D341Med (cell line): ENCODE measurements around the gene STOML2.

Experiments used
- DNase-seq: peaks from one replicate; pipeline ENCODE4 v3.0.0; 2012; ENCODE audit warnings: low spot score

STOML2 gene

DNA sequence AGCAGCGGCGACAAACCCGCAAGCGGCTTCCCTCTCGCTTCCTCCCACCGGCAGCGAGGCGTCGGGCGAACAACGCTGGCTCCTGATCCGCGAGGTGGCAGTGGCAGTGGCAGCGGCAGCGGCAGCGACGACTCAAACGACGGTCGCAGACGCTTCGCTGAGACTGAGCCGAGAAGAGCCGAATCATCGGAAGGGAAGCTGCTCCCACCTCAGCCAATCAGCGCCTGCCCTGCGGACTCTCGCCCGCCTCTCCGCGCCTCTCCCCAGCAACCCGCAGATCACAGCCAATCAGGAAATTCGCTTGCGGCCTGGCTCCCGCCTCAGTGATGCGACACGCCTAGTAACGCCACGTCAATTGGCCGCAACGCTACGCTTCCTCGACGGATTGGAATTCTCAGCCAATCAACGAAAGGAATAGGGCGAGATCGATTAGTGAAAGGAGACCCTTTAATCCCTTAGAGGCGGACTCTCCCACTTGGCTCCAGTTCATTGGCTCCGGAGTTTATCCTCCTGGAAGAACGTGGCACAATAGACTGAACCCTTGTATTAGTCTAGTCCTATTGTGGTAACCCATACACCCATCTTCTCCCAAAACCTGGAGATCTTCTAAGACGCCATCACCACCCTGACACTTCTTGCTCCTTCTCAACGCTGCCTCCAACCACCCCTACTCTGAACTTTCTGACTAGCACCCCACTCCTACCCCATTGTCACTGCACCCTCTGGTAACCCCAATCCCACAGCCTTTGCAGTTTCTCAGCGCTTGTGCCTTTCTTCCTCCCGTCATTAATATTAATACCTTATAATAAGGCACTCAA lies 30.3 kb downstream of the STOML2 start, which contains the start of gene VCP:
Gene VCP (minus strand): TSS at position 165 of the 818 bp plus-strand sequence. CDS start 272 bp downstream, outside the sequence.
- peak; percentile 96 for DNase-seq

DNA sequence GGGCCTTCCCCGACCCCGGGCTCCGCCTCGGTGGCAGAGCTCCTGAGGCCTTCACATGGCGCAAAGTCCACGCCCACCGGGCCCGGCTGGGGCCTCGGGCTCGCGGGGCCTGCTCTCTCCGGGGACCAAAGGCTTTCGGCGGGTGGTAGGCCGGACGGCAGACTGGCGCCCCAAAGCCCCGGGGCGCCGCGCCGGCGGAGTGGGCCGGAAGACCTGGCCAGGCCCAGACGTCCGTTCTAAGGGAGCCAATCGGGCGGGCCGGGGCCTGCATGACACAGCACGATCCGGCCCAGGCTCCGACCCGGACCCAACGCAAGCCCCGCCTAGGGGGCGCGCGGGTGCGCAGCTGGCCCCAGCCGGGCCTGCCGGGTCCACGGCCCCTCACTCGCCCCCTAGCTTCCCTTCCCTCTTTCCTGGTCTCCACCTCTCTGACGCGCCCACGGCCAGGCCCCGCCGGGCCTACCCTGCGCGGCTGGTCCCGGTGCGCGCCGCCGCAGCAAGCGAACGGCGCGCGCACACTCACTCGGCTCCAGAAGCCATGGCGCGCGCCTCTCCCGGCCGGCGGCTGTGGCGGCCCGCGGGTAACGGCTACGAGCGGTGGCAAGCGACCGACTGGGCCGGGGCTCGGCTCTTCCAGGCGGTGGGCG lies 31.0 kb downstream of the STOML2 start:
- peak; percentile 87 for DNase-seq

DNA sequence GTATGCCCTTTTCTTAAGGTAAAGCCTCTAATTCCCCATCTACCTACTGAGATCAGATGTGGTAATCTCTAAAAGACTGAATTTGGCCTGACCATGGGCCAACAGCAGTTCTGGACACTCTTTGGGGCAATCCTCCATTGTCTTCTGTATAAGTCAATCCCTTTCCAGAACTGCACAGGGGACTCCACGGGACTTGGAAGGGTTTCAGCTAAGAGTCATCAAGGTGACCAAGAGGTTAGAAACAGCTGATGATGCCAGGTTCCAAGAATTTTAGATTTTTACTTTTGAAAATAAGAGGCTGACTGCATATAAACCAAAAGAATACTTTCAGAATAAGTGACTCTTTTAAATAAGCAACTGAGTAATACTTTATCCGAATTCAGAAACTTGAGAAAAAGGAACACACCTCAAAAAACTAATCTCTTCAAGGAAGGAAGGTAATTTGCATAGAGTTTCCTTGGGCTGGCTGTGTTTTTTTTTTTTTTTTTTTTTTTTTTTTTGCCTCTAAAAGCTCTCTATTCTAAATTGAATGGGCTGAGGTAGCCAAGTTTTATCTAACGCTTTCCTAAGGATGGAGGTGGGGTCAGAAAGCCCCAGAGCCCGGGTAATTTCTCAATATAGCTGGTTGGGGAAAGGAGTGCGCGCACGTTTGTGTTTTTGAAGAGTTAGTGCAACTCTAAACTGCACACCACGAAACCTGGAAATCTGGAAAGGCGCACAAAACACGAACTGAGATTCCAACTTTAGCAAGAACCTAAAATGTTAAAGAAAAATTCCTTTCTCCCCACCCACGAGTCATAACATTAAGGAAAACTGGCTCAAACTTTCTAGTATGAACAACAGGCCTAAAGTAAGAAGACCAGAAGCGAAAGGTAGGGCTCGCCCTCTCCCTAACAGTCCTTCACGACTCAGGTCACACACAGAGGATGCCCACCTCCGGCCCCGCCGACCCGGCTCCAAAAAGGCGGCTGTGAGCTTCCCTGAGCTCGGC lies 31.8 kb downstream of the STOML2 start:
- DNase-seq, result no peak

DNA sequence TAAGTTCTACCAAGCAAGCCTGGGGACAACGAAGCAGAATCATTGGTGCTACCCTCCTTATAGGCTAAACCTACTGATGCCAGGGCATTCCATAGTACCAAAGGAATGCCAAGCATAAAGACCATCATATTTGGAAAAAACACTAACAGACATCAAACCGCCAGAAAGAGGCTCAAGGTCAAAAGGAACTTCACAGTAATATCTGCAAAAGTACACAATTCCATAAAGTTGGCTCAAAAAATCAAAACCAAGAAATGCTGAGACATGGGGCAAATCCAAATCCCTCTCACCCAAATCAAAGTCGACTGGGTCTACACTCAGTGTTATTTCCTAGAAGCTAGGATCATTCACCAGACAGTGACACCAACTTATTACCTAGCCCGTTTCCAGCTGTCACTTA lies 33.9 kb downstream of the STOML2 start:
- no peak for DNase-seq

DNA sequence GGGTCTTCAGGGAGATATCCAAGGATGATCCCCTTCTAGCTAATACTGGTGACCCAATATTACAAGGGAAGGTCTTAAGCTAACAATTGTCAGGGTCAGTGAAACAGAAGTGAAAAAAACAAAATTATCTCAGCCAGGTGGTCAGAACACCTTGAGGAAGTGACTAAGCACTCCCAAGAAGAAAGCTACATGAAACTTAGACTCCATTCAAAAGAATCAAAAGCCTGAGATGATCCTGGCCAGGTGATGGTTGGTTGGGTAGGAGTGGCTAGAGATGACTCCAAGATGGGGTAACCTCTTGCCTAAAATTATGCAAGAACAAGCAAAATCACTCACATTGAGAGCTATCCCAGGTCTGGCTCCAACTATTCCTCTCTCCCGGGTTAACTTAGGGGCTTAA lies 35.9 kb downstream of the STOML2 start:
- no peak for DNase-seq

DNA sequence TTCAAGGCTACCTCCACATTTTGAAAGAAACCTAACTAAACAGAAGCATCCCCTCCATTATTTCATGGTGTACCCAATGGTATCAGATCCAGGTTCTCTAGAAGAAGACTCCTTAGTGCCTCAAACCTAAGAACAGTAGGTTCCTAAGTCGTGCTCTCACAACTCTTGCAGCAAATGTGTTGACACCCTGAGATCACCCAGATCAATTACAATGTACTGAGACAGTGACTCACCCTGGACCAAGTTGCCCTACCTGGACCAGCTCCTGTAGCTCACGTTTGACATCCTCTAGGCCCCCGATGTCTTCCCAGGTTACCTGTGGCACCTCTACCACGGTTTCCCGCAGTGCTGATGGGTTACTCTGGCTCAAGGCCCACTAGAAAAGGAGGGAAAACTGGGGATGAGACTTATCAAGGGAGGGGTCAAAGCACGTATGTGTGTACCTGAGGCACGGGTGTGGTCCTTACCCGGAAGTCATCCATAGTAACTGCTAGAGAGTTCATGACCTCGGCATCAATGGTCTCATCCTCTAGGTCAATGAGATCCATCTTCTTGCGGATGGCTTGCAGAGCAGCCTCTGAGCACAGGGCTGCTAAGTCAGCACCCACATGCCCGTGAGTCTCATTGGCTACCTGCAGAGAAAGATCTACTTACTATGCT lies 42.3 kb downstream of the STOML2 start:
- DNase-seq, result no peak

DNA sequence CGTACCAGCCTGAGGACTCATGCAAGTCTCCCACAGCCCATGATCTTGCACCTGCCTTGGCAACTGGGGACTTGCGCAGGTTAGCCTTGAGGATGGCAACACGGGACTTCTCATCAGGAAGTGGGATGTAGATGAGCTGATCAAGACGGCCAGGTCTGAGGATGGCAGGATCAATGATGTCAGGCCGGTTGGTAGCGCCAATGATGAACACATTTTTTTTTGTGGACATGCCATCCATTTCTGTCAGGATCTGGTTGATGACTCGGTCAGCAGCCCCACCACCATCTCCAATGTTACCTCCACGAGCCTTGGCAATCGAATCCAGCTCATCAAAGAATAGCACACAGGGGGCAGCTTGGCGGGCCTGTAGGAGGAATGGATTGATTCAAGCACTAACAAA lies 43.5 kb downstream of the STOML2 start:
- DNase-seq, result no peak

DNA sequence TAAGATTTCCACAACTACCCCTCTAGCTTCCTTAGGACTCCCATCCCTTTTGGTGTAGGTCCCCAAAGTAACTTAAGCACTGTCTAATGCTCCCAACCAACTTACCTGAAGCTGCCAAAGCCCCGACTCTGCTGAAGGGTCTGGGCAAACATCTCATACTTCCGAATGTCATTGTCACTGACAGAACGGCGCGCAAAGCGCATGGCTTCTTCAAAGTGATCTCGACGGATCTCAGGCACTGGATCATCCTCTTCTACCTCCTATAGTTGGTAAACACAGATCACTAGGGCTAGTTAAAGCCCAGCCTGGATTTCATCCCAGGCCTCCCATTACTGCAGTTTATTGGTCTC lies 45.7 kb downstream of the STOML2 start:
- DNase-seq, result no peak

DNA sequence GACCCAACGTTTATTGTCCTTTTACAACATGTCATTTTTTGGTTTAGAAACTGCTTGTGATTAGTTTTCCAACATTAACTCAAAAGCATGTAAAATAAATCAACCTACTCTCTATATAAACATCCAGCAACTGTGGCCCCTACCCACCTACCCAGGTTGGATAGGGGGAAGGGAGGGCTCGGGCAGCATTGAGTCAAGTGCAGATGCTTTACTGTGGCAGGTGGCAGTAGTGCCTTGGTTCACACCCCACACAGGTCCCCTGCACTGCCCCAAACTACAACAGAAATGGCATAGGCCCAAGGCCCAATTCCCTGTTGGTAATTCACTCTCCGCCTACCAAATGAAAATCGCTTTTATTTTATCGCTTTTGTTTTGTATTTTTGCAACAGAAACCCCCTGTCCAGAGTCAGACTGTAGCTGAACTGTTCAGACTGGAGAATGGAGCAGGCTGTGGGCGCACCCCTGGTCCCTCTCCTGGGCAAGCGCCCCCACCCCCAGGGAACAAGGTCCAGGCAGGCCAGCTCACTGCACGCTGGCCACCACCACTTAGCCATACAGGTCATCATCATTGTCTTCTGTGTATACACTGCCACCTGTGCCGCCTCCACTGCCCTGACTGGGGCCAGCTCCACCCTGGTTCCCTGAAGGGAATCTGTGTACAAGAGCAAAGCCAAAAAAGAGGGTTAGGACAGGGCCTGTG lies 46.2 kb downstream of the STOML2 start:
- no peak for DNase-seq

DNA sequence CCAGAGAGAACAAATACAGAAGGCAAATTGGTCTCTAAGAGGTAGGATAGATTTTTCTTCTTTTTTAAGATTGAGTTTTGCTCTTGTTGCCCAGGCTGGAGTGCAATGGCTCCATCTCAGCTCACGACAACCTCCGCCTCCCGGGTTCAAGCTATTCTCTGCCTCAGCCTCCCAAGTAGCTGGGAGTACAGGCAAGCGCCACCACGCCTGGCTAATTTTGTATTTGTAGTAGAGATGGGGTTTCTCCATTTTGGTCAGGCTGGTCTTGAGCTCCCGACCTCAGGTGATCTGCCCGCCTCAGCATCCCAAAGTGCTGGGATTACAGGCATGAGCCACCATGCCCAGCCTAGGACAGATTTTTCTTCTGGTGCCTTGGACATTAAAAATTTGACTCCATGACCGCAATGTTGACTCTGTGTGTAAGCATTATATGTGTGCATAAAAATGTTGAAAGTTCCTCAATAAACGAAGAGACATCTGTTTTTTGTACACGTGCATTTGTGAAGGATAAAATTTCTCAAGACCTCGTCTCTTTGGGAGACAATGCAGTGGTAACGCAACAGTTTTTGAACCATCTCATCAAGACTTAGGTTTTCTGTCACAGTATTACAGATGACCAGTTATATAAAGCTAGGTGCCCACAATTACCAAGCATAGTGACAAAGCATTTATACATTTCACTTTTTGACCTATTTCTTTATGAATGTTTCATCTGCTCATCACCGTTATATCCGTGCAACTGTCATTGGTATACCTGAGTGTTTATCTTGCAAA lies 47.9 kb downstream of the STOML2 start:
- DNase-seq, result no peak

DNA sequence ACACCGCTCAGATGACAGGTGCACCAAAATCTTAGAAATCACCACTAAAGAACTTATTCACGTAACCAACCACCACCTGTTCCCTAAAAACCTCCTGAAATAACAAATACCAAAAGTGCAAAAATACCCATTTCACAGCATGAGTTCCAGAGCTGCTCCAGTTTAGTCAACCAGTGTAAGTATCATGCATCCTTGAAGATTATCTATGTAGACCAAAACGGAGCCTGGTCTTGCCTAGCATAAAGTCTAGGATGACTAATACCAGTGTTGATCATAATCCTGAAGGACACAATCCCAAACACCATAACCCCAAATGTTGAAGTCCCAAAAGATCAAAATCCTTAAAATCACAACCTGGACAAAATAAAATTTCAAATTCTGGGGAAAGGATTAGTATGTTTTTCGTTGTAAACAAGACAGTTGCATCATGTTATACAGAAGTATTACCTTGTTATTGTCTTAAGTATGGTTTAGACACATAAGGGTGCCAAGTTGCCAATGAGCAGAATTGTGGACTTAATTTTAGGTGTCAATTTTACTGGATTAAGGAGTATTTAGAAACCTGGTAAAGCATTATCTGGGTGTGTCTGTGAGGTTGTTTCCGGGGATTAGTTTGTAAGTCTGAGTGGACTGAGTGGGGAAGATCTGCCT lies 48.6 kb downstream of the STOML2 start:
- no peak for DNase-seq

DNA sequence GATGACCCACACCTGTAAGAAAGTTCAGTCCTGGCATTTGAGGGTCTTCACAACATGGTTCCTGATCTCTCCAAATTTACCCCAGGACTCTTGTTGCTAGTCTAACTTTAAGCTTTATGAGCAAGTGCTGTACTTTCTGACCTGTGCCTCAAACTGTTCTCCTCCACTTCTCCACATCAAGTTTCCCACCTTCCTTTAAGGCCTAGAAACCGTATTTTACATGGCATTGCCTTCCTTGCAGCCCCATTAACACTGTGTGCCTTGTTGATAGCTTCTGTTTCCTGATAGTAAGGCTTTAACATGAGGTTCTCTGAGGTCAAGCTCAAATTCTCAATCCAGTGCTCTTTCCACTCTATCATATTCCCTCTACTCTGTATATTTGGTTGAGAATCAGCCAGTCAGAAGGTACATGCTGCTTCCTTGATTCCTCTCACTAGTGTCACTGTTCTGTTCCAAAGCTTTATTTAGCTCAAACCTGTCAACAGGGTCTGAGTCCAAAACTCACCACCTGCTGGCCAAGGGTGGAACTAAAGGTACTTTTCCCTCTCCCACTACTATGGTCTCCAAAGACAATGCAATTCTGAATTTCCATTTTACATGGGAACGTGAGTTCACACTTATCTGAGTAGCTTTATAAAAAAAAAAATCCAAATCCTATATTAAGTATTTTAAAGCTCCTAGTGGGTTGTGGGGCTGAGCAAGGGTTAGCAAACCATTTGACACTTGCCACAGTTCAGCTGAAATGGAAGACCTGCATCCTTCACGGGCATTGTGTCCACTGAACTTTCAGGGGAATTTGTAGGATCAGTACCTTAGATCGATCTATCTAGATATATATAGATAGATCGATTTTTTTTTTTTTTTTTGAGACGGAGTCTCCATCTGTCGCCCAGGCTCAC lies 51.6 kb downstream of the STOML2 start:
- peak; percentile 62 for DNase-seq
